ENCODE data around the gene SLC25A11. TPM values are rescaled to one million over a fixed set of nuclear protein-coding genes. Genes with fewer than 3 reads are reported as not detected.

Gene SLC25A11
- total and polyA plus RNA-seq, 2 donors (not counting 3 experiments of a cell fraction or from before 2014, with no cell fraction given): 58.2 to 95.2 TPM

- TF ChIP-seq FOS (IDR thresholded peaks at IDR 0.05; ENCODE audit: borderline replicate concordance, insufficient read depth, low read length): no peak
- no peak for TF ChIP-seq POLR2A (IDR thresholded peaks at IDR 0.05; ENCODE audit: low read depth, low read length)
- no peak for TF ChIP-seq GATA2 (IDR thresholded peaks at IDR 0.05; ENCODE audit: insufficient read depth, insufficient read length, low read depth, low read length)
- no peak for TF ChIP-seq POLR2AphosphoS5 (IDR thresholded peaks at IDR 0.05; ENCODE audit: insufficient read depth, low read depth, low read length)
- no peak for TF ChIP-seq EZH2 (IDR thresholded peaks at IDR 0.05; ENCODE audit: borderline replicate concordance, low read depth, low read length, severe bottlenecking)
- TF ChIP-seq MAX (IDR thresholded peaks at IDR 0.05; ENCODE audit: insufficient read depth, insufficient read length): no peak
- TF ChIP-seq MYC (IDR thresholded peaks at IDR 0.05; ENCODE audit: low read depth, low read length): no peak
- no peak for TF ChIP-seq CTCF (IDR thresholded peaks at IDR 0.05; ENCODE audit: extremely low read depth in 1 of 2, insufficient read depth in 1 of 2, low read depth in 1 of 2, low read length in 2 of 2)
- no peak for TF ChIP-seq JUN (IDR thresholded peaks at IDR 0.05; ENCODE audit: borderline replicate concordance, insufficient read depth, insufficient read length, low read depth)
- dilution Hi-C loops (cut with MboI; ENCODE audit: extremely low pct_ligation_motif_present, low sequenced_read_pairs) (no loop called here), intact Hi-C loops (cut with micrococcal nuclease) (no loop called here)
- H3K4me3 ChIP-seq (replicated peaks in 1 of 3; ENCODE audit: insufficient read depth in 1 of 3, low read depth in 1 of 3, low read length in 3 of 3): no peak overlapping the region
- peaks cover 24% of the 10 kb centered on the region for H3K4me1 ChIP-seq (ENCODE audit: control insufficient read depth, extremely low read depth, insufficient read depth, low read length)
- FAIRE-seq (no peak), DNase-seq (ENCODE audit: low read depth, low spot score) (no peak)
- no peaks in the 10 kb centered on the region for H4K20me1 ChIP-seq (replicated peaks; ENCODE audit: control insufficient read depth, extremely low read depth, insufficient read depth, low read length)
- H3K9ac ChIP-seq (replicated peaks; ENCODE audit: extremely low read depth, insufficient read depth, low read length): no peak overlapping the region
- H3K79me2 ChIP-seq (ENCODE audit: control insufficient read depth, insufficient read depth, low read length): peaks cover 9% of the 10 kb centered on the region
- peak overlapping the region; percentile 29 for H3K4me2 ChIP-seq (ENCODE audit: insufficient read depth, low read length)
- BruUV-seq (replicated peaks): no TSS peak
- ChIA-PET POLR2A (interaction anchor here (1.2 kb wide), 1 partner anchor 61 kb away, joined by 3 read pairs; no protein-coding TSS in a partner anchor), CTCF (interaction anchor here (0.8 to 4.5 kb wide), 3 partner anchors 11 to 60 kb away, joined by 4 to 40 read pairs (median 5); partner anchors contain the start of gene CAMTA2)
- H3K9me3 ChIP-seq (replicated peaks; ENCODE audit: control insufficient read depth, insufficient read depth, low read length): no peaks in the 10 kb centered on the region
- H3K27me3 ChIP-seq (ENCODE audit: control insufficient read depth in 2 of 2, insufficient read depth in 2 of 2, low read length in 2 of 2): no peaks in the 10 kb centered on the region
- peaks cover 11 to 36% of the 10 kb centered on the region in 2 experiments for H3K36me3 ChIP-seq (ENCODE audit: control insufficient read depth in 2 of 2, extremely low read depth in 1 of 2, insufficient read depth in 2 of 2, low read length in 2 of 2)
- H2AFZ ChIP-seq (ENCODE audit: low read depth, low read length): no peak overlapping the region
- no peak overlapping the region for H3K27ac ChIP-seq (ENCODE audit: insufficient read depth, low read depth, low read length)
- no peaks in the 10 kb centered on the region for H3K9me1 ChIP-seq (replicated peaks; ENCODE audit: control insufficient read depth, extremely low read depth, insufficient read depth, low read length)
These were observed 29.8 kb upstream of the SLC25A11 start for GRCh38 chr17:4969551-4970173.
